Prostate gland (tissue), 2 donors: Measurements from ENCODE around the gene MYEOV. TPM values are rescaled to one million over a fixed set of nuclear protein-coding genes. Genes with fewer than 3 reads are reported as not detected.

Experiments
- DNase-seq: peaks from one replicate; pipeline ENCODE4 v3.0.0-alpha.2; 2019; ENCODE audit warnings: low spot score
- H3K27ac ChIP-seq, 2 donors: fragments of 200-600 bp; sonication (generic); 2 replicates each; pipeline ENCODE4 v1.5.1; 2017 to 2019
- H3K27me3 ChIP-seq: fragments of 200-600 bp; sonication (generic); replicated peaks from 2 replicates; pipeline ENCODE4 v1.5.1; 2019; ENCODE audit not compliant: insufficient read depth
- H3K36me3 ChIP-seq, 2 donors: fragments of 200-600 bp; sonication (generic); 1 replicate in 1 of 2; 2 replicates in 1 of 2; pipeline versions ENCODE4 v1.5.1 to v1.8.1; 2017 to 2019
- H3K4me1 ChIP-seq: fragments of 200-600 bp; sonication (generic); replicated peaks from 2 replicates; pipeline ENCODE4 v1.5.1; 2019
- H3K4me3 ChIP-seq, 2 donors: fragments of 200-600 bp; sonication (generic); 2 replicates each; pipeline ENCODE4 v1.5.1; 2017 to 2019
- H3K9me3 ChIP-seq: fragments of 200-600 bp; sonication (generic); 2 replicates; pipeline ENCODE4 v1.5.1; 2017
- CTCF ChIP-seq, 4 experiments: fragments of 200-600 bp in 2 of 4; fragments of 450-650 bp in 2 of 4; sonication (generic) in 2 of 4; IDR thresholded peaks; 1 replicate in 3 of 4; 2 replicates in 1 of 4; pipeline ENCODE4 v1.5.1; 2016 to 2019; ENCODE audit warnings: antibody characterized with exemption in 4 of 4, mild to moderate bottlenecking in 2 of 4, moderate library complexity in 2 of 4
- POLR2A ChIP-seq: fragments of 450-650 bp; IDR thresholded peaks from one replicate; pipeline ENCODE4 v1.6.1; 2016; ENCODE audit warnings: antibody characterized with exemption, mild to moderate bottlenecking
- POLR2AphosphoS5 ChIP-seq: sonication (generic); formaldehyde crosslinking; IDR thresholded peaks from one replicate; pipeline ENCODE4 v1.6.1; 2017; ENCODE audit warnings: antibody characterized with exemption
- WGBS: methylation state at CpG from one replicate; pipeline ENCODE4 v1.1.5; 2018; 5-methylcytosine and 5-hydroxymethylcytosine counted together
- intact Hi-C: fragments of 100-400 bp; cut with DNase I; formaldehyde crosslinking; loops from one replicate; pipeline ENCODE4 v1.14.2; 2022
- total RNA-seq, 2 donors: library from RNA; depleted of rRNA; stranded (reverse); fragments of >200 nt; gene quantifications; one replicate each; pipeline ENCODE4 v1.1.0, GENCODE V29; 2016

MYEOV gene
- total RNA-seq, 2 donors from 2014 or later = 1.1 TPM; not detected in 1

- no peaks in the 10 kb centered on the region for H3K9me3 ChIP-seq
- H3K36me3 ChIP-seq = no peaks in the 10 kb centered on the region
- H3K27ac ChIP-seq = peak overlapping the region in 1 of 2 donors; percentile 56
- H3K27me3 ChIP-seq = no peaks in the 10 kb centered on the region
- TF ChIP-seq POLR2AphosphoS5 (no peak), POLR2A (no peak), CTCF (IDR thresholded peaks at IDR 0.05) (no peak)
- peaks cover 12% of the 10 kb centered on the region for H3K4me1 ChIP-seq
- no peak for DNase-seq
- 98% methylated on average over 6 of the region's 6 CpGs for WGBS
- intact Hi-C loops = no loop called here
- H3K4me3 ChIP-seq = no peak overlapping the region
Observed at GRCh38 chr11:69273571-69273970, 20.4 kb upstream of the MYEOV start.

GRCh38 chr11:69274531-69275016, 19.4 kb upstream of the MYEOV start:
- DNase-seq = peak; percentile 96
- Histone ChIP-seq H3K27me3 (no peaks in the 10 kb centered on the region), H3K36me3 (no peaks in the 10 kb centered on the region), H3K27ac (peak overlapping the region; percentile 21 to 64), H3K4me3 (no peak overlapping the region), H3K9me3 (no peaks in the 10 kb centered on the region), H3K4me1 (peaks cover 12% of the 10 kb centered on the region)
- intact Hi-C loops = no loop called here
- 32% methylated on average over 8 of the region's 8 CpGs for WGBS
- TF ChIP-seq POLR2AphosphoS5 = peak; percentile 99
- peak in 1 of 4 experiments; percentile 7 for TF ChIP-seq CTCF (IDR thresholded peaks at IDR 0.05)
- peak; percentile 19 for TF ChIP-seq POLR2A

- intact Hi-C loops = no loop called here
- TF ChIP-seq CTCF (IDR thresholded peaks at IDR 0.05) (no peak), POLR2A (no peak)
- H3K27ac ChIP-seq = peak overlapping the region; percentile 21 to 64
- no peaks in the 10 kb centered on the region for H3K36me3 ChIP-seq
- no peaks in the 10 kb centered on the region for H3K27me3 ChIP-seq
- DNase-seq = no peak
- no peak overlapping the region for H3K4me3 ChIP-seq
- H3K4me1 ChIP-seq = peaks cover 12% of the 10 kb centered on the region
- H3K9me3 ChIP-seq = no peaks in the 10 kb centered on the region
Observed at GRCh38 chr11:69275178-69275577, 18.8 kb upstream of the MYEOV start.

- no peaks in the 10 kb centered on the region for H3K9me3 ChIP-seq
- H3K36me3 ChIP-seq = no peaks in the 10 kb centered on the region
- H3K27me3 ChIP-seq = no peaks in the 10 kb centered on the region
- DNase-seq = no peak
- H3K27ac ChIP-seq = no peak overlapping the region
- no peak overlapping the region for H3K4me3 ChIP-seq
- 95% methylated on average over 3 of the region's 3 CpGs for WGBS
- intact Hi-C loops = no loop called here
- TF ChIP-seq CTCF (IDR thresholded peaks at IDR 0.05) = no peak
- TF ChIP-seq POLR2AphosphoS5 = no peak
- TF ChIP-seq POLR2A = no peak
- peaks cover 12% of the 10 kb centered on the region for H3K4me1 ChIP-seq
Observed at GRCh38 chr11:69276165-69276564, 17.8 kb upstream of the MYEOV start.

GRCh38 chr11:69277074-69277809, 16.7 kb upstream of the MYEOV start:
- H3K27me3 ChIP-seq = no peaks in the 10 kb centered on the region
- no peaks in the 10 kb centered on the region for H3K36me3 ChIP-seq
- H3K27ac ChIP-seq = peak overlapping the region in 1 of 2 donors; percentile 33
- no peak for DNase-seq
- intact Hi-C loops = no loop called here
- peaks cover 12% of the 10 kb centered on the region for H3K4me1 ChIP-seq
- WGBS = 42% methylated on average over 12 of the region's 12 CpGs
- no peak overlapping the region for H3K4me3 ChIP-seq
- TF ChIP-seq CTCF (IDR thresholded peaks at IDR 0.05) (no peak), POLR2A (no peak), POLR2AphosphoS5 (no peak)
- H3K9me3 ChIP-seq = no peaks in the 10 kb centered on the region
